ENCODE results near the gene VSIG8.

Gene VSIG8

DNA sequence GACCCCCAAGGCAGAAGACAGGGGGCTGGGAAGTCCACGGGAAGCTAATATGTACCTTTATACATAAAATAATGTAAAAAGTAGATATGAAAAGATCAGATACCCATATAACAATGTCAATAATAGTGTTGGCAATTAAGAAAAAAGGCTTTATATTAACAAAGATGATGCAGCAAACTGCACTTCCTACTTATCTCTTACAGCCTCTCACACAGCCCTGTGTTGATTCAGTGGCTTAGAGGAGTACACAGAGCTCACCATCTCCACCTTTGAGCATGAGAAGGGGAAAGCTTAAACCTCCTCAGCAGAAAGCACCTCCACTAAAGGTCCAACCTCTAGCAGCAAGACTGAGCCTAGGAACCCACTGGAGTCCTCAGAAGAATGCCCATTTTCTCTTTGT is 7.2 kb upstream of the VSIG8 start:
- no peak for DNase-seq (ENCODE audit: low read depth in 1 of 2, low spot score in 1 of 2)
- TF ChIP-seq GABPA (IDR thresholded peaks at IDR 0.05; ENCODE audit: low read depth) = no peak
- TF ChIP-seq POLR2AphosphoS5 (IDR thresholded peaks at IDR 0.05; ENCODE audit: low read depth) = no peak
- TF ChIP-seq, protein P1, sequence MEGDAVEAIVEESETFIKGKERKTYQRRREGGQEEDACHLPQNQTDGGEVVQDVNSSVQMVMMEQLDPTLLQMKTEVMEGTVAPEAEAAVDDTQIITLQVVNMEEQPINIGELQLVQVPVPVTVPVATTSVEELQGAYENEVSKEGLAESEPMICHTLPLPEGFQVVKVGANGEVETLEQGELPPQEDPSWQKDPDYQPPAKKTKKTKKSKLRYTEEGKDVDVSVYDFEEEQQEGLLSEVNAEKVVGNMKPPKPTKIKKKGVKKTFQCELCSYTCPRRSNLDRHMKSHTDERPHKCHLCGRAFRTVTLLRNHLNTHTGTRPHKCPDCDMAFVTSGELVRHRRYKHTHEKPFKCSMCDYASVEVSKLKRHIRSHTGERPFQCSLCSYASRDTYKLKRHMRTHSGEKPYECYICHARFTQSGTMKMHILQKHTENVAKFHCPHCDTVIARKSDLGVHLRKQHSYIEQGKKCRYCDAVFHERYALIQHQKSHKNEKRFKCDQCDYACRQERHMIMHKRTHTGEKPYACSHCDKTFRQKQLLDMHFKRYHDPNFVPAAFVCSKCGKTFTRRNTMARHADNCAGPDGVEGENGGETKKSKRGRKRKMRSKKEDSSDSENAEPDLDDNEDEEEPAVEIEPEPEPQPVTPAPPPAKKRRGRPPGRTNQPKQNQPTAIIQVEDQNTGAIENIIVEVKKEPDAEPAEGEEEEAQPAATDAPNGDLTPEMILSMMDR (IDR thresholded peaks at IDR 0.05; ENCODE audit: insufficient read depth, low read length) = no peak
- no peak for TF ChIP-seq SPI1 (IDR thresholded peaks at IDR 0.05; ENCODE audit: borderline replicate concordance, low read depth)
- TF ChIP-seq REST (IDR thresholded peaks at IDR 0.05; ENCODE audit: insufficient replicate concordance, low read depth) = no peak
- Histone ChIP-seq H3K27ac (replicated peaks) (no peak overlapping the region), H3K4me3 (replicated peaks; ENCODE audit: insufficient read depth, low read length) (no peak overlapping the region), H3K27me3 (ENCODE audit: insufficient read depth, poor library complexity, severe bottlenecking) (no peaks in the 10 kb centered on the region)

GRCh38 chr1:159869173-159869572 is 6.7 kb upstream of the VSIG8 start:
- no peak overlapping the region for H3K4me3 ChIP-seq (replicated peaks; ENCODE audit: insufficient read depth, low read length)
- TF ChIP-seq, protein P1 (IDR thresholded peaks at IDR 0.05; ENCODE audit: insufficient read depth, low read length) = no peak
- TF ChIP-seq REST (IDR thresholded peaks at IDR 0.05; ENCODE audit: insufficient replicate concordance, low read depth) (no peak), SPI1 (IDR thresholded peaks at IDR 0.05; ENCODE audit: borderline replicate concordance, low read depth) (no peak), POLR2AphosphoS5 (IDR thresholded peaks at IDR 0.05; ENCODE audit: low read depth) (no peak), GABPA (IDR thresholded peaks at IDR 0.05; ENCODE audit: low read depth) (no peak)
- no peaks in the 10 kb centered on the region for H3K27me3 ChIP-seq (ENCODE audit: insufficient read depth, poor library complexity, severe bottlenecking)
- no peak for DNase-seq (ENCODE audit: low read depth in 1 of 2, low spot score in 1 of 2)
- H3K27ac ChIP-seq (replicated peaks) = no peak overlapping the region

DNA sequence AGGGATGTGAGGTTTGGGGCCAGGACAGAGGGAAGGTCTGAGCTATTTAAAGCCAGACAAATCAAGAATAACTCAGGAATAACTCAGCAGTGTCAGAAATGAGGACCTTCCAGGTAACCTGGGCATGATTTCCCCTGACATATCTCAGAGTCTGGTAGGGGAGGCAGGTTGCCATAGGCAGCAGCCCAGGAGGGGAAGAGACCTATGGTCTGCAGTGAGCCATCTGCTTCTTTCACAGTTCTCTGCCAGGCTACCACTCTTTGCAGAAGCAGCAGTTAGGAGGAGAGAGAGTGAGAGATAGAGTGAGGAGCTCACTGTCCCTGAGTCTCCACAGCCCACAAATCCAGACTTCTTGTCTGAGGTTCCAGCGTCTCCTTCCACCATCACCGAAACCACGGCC is 6.3 kb upstream of the VSIG8 start:
- H3K27ac ChIP-seq (replicated peaks) = no peak overlapping the region
- H3K4me3 ChIP-seq (replicated peaks; ENCODE audit: insufficient read depth, low read length) = no peak overlapping the region
- DNase-seq (ENCODE audit: low read depth in 1 of 2, low spot score in 1 of 2) = no peak
- TF ChIP-seq SPI1 (IDR thresholded peaks at IDR 0.05; ENCODE audit: borderline replicate concordance, low read depth) (no peak), REST (IDR thresholded peaks at IDR 0.05; ENCODE audit: insufficient replicate concordance, low read depth) (no peak), GABPA (IDR thresholded peaks at IDR 0.05; ENCODE audit: low read depth) (no peak), POLR2AphosphoS5 (IDR thresholded peaks at IDR 0.05; ENCODE audit: low read depth) (no peak)
- TF ChIP-seq, protein P1 (IDR thresholded peaks at IDR 0.05; ENCODE audit: insufficient read depth, low read length) = no peak
- no peaks in the 10 kb centered on the region for H3K27me3 ChIP-seq (ENCODE audit: insufficient read depth, poor library complexity, severe bottlenecking)
